Measurements from ENCODE around the gene DOCK2. TPM values are rescaled to one million over a fixed set of nuclear protein-coding genes. Genes with fewer than 3 reads are reported as not detected.

The DOCK2 gene
- total and polyA plus RNA-seq, 9 of the 15 experiments (the other 6 are each of a cell fraction or from before 2014, with no cell fraction given), result 4.5 to 42.6 (median 20.5) TPM

- no peak overlapping the region for H3K27ac ChIP-seq (ENCODE audit: extremely low read depth, low read depth, low read length)
- H3K4me2 ChIP-seq (ENCODE audit: insufficient read depth, low read length), result no peak overlapping the region
- H3K79me2 ChIP-seq (ENCODE audit: control insufficient read depth, insufficient read depth, low read length), result no peaks in the 10 kb centered on the region
- ChIA-PET CTCF (ENCODE audit: low intra/inter-chr PET ratio) (no interaction called here), POLR2A (no interaction called here)
- in situ Hi-C loops (cut with MboI), result no loop called here
- DNase-seq (ENCODE audit: extremely low read depth in 1 of 4, low spot score in 3 of 4) (no peak), ATAC-seq (no peak), FAIRE-seq (no peak)
- H4K20me1 ChIP-seq (replicated peaks; ENCODE audit: control insufficient read depth, insufficient read depth, low read length), result no peaks in the 10 kb centered on the region
- intact Hi-C loops (cut with micrococcal nuclease), result no loop called here
- WGBS (ENCODE audit: insufficient coverage, low coverage, missing lambda C conversion rate), result 9% methylated on average over 1 of the region's 1 CpG
- H3K36me3 ChIP-seq (ENCODE audit: control insufficient read depth, insufficient read depth, low read length), result no peaks in the 10 kb centered on the region
- no peak overlapping the region for H3K9ac ChIP-seq (ENCODE audit: insufficient read depth in 1 of 2, low read depth in 2 of 2, low read length in 2 of 2)
- H3K27me3 ChIP-seq (ENCODE audit: control insufficient read depth in 2 of 2, insufficient read depth in 2 of 2, low read length in 2 of 2), result 0 out of 5 replicates have a peak, but pooled peaks cover 0 to 4% of the 10 kb centered on the region in 2 experiments
- H3K9me3 ChIP-seq (replicated peaks; ENCODE audit: control insufficient read depth, insufficient read depth, low read depth, low read length), result no peaks in the 10 kb centered on the region
- no peak overlapping the region for H2AFZ ChIP-seq (ENCODE audit: low read depth, low read length)
- no peaks in the 10 kb centered on the region for H3K9me1 ChIP-seq (ENCODE audit: control insufficient read depth, insufficient read depth, low read length)
- no TSS peak for BruUV-seq (replicated peaks)
- no peaks in the 10 kb centered on the region for H3K4me1 ChIP-seq (replicated peaks in 1 of 2; ENCODE audit: control insufficient read depth in 2 of 2, insufficient read depth in 2 of 2, low read length in 2 of 2)
- no peak overlapping the region for H3K4me3 ChIP-seq
- no peak for TF ChIP-seq PHB2 (IDR thresholded peaks at IDR 0.05; ENCODE audit: low read depth)
- no peak for TF ChIP-seq CAMTA2 (CRISPR knock-in tag; conservative IDR thresholded peaks at IDR 0.05)
- TF ChIP-seq PURB (CRISPR knock-in tag; IDR thresholded peaks at IDR 0.05; ENCODE audit: low read depth), result no peak
- no peak for TF ChIP-seq ZC3H11A (IDR thresholded peaks at IDR 0.05; ENCODE audit: low read depth, low read length)
- TF ChIP-seq SMARCA5 (IDR thresholded peaks at IDR 0.05), result no peak
- no peak for TF ChIP-seq SREBF1 (IDR thresholded peaks at IDR 0.05; ENCODE audit: borderline replicate concordance, low read depth, low read length)
- TF ChIP-seq ELF1 (tag; IDR thresholded peaks at IDR 0.05), result no peak
- TF ChIP-seq RFX1 (IDR thresholded peaks at IDR 0.05), result no peak
- TF ChIP-seq SMAD2 (IDR thresholded peaks at IDR 0.05; ENCODE audit: low read depth, low read length), result no peak
Observed at GRCh38 chr5:169691471-169691870, 54.4 kb downstream of the DOCK2 start.

Data from K562 (cell line).